HPDE6-E6E7 (cell line): ENCODE results near the gene RAD51B.

ENCODE experiments used
- DNase-seq: peaks from one replicate; pipeline ENCODE4 v3.0.0; 2011; ENCODE audit warnings: missing footprints; ENCODE audit errors: extremely low spot score

RAD51B gene

GRCh38 chr14:68231898-68232297, 412.3 kb downstream of the RAD51B start:
- no peak for DNase-seq

DNA sequence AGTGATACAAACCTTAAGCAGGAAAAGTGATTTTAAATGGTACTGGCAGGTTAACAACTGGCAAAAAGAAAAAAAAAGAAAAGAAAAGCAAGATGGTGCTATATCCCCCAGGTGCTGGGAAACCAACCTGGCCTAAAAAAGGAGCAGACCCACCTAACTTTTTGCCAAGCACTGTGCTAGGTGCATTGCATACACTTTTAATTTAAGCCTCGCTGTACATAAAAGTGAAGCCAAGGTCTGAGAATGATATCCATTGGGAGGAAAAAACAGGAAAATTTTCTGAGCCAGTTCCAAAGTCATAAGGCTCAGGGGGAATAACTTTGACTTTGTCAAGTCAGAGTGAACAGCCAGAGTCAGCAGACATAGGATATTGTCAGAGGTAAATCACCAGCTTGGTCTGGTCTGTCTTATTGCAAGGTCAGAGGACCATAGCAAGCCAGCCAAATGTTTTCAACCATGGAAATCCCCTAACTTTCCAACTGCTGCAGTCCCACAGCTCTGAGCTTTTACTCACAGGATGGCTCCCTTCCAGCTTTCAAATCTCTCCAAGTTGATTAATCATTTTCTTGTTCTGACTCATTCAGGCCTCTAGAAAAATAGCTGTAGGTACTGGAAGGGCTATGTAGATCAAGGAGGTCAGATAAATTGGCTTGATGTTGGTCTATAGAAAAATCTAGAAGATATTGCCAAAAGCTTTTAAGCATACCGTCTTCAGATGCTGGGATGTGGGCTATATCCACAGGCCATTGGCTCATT, 412.9 kb downstream of the RAD51B start:
- peak; percentile 76 for DNase-seq

GRCh38 chr14:68233101-68233784, 413.7 kb downstream of the RAD51B start:
- DNase-seq, result no peak

GRCh38 chr14:68234101-68234905, 414.7 kb downstream of the RAD51B start:
- no peak for DNase-seq

GRCh38 chr14:68235011-68235410, 415.4 kb downstream of the RAD51B start:
- DNase-seq, result no peak

DNA sequence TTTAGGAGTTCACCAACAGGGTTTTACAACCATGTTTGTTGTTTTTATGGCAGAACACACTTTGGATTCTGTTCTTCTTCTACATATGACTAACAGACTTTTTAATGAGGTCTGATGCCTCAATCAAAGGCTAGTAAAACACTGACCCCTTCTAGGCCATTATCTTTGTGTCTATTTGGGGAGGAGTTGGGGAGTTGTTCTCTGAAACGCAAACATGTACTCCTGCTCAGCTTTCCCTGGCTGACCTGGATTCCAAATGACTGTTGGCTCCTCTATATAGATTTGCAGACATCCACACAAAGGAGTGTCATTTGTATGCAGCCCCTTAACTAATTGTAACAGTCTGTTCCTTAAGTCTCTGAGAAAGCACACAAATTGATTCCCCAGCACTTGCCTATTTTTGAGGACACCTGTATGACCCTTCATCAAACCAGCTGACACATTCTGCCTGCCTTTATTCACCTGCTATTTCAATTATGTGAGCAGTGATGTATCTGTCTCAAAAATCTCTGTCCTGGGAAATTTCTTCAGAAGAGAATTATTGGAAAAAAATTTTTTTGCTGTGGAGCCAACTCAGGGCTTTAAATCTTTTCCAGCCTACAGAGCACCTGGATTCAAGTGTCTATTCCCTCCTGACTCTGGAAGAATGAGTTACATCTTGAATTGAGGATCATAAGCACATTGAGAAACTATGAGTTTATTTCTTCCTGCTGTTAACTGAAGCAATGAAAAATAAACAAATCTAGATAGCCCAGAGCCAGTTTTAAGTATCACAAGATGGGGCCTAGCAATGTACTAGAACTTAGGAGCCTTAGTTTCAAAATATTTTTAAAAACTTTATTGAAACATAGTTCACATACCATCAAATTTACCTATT, 417.2 kb downstream of the RAD51B start:
- no peak for DNase-seq

- no peak for DNase-seq
Observed at GRCh38 chr14:68238551-68238950, 419.0 kb downstream of the RAD51B start.

DNA sequence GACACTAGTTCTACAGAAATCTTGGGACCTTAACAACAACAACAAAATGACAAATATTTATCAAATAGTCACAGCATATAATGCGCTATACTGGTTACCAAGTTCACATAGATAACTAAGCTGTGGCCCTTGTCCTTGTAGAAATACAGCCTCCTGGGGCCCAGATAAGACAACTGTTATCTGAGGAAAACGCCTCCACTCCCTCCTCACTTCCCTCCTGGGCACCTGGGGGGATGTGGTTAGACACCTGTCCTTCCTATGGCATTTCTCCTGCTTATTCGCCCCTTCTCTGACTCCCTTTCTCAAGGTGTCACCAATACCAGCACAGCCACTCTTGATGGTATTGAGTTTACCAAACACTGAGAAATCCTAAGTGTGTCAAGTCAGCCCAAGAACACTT, 419.4 kb downstream of the RAD51B start:
- no peak for DNase-seq

DNA sequence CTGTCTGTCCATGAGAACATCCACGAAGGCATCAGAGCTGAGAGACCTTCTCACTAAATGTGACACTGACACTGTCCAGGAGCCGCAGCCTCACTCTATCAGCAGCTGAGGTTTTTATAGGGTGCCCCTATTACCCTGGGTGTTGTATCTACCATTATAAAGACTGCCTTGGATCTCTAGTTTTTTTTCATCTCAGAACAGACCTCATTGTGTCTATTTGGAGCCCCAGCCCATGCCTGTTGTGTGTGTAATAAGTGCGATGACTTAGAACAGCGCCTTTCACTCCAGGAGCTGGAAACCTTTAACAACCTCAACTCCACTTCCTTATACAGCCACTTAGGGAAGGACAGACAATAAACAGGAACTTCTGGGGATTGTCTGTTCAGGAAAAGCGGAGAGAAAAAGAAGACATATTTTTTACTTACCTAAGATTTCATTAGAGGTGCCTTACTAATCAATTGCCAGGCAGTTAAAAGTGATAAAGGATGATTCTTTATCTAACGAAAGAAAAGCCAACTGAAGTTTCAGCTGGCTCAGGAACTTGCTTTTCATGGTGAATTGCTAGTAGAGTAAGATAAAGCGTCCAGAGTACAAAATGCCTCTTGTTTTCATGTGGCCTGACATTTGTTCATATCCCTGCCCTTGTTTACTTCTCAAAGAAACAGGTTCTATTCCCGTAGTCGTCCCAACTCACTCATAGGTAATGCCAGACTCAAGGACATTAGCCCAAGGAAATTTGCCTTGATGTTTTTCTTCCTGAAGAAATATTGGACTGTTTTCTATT, 420.6 kb downstream of the RAD51B start:
- DNase-seq, result no peak

DNA sequence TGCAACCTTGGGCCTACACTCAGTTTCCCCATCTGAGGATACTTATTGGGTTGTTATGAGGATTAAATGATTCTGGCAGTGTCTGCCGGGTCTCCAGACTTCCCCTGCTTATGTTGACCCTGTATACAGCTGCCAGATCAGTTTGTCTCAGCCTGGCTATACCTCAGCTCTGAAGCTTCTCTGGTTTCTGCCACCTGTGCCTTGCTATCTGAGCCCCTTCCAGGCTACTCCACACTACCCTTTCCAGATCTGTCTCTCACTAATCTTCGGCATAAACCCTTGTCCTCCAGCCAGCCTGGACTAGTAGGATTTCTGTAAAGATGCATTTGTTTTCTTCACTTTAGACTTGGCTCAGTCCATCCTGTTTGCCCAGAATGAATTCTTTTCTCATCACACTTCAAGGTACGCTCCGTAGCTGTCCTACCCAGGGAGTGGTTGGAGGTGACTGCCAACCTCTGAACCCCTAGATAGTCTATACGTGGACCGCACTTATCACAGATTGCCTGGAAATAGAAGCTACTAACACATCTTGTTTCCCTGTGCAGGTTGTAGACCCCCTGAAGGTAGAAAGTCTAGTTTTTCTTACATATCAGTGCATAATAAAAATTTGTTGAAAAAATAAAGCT, 422.4 kb downstream of the RAD51B start:
- DNase-seq, result no peak

GRCh38 chr14:68243450-68244010, 424.0 kb downstream of the RAD51B start:
- no peak for DNase-seq

- no peak for DNase-seq
Observed at GRCh38 chr14:68244262-68244980, 424.8 kb downstream of the RAD51B start.

- no peak for DNase-seq
Observed at GRCh38 chr14:68245146-68246073, 425.8 kb downstream of the RAD51B start.

GRCh38 chr14:68246074-68246785, 426.7 kb downstream of the RAD51B start:
- DNase-seq, result no peak

- no peak for DNase-seq
Observed at GRCh38 chr14:68246786-68247105, 427.2 kb downstream of the RAD51B start.

GRCh38 chr14:68247274-68247673, 427.7 kb downstream of the RAD51B start:
- no peak for DNase-seq

- DNase-seq, result no peak
Observed at GRCh38 chr14:68247676-68248268, 428.2 kb downstream of the RAD51B start.
